Esophagus squamous epithelium (tissue), 5 donors: ENCODE data around the gene PRR33. TPM values are rescaled to one million over a fixed set of nuclear protein-coding genes. Genes with fewer than 3 reads are reported as not detected.

Source experiments
- DNase-seq: peaks from one replicate; lab custom pipeline; 2025; lab: John Stamatoyannopoulos, UW
- H3K27ac ChIP-seq, 4 donors: fragments of 200-600 bp; sonication (generic); one replicate each; pipeline ENCODE4 v1.5.1; 2016 to 2019; ENCODE audit warnings: mild to moderate bottlenecking in 1 of 4
- H3K27me3 ChIP-seq, 4 donors: fragments of 200-600 bp; sonication (generic); 1 replicate in 3 of 4; 2 replicates in 1 of 4; pipeline versions ENCODE4 v1.5.1 to v1.6.0; 2017 to 2021; ENCODE audit warnings: antibody characterized with exemption in 1 of 4
- H3K36me3 ChIP-seq, 3 donors: fragments of 200-600 bp; sonication (generic); one replicate each; pipeline ENCODE4 v1.5.1; 2016 to 2019
- H3K4me1 ChIP-seq, 3 donors: fragments of 200-600 bp; sonication (generic); one replicate each; pipeline ENCODE4 v1.5.1; 2017 to 2019
- H3K4me3 ChIP-seq, 4 donors: fragments of 200-600 bp; sonication (generic); 1 replicate in 3 of 4; 2 replicates in 1 of 4; pipeline ENCODE4 v1.5.1; 2016 to 2019; ENCODE audit warnings: mild to moderate bottlenecking in 2 of 4, moderate library complexity in 1 of 4
- H3K9me3 ChIP-seq, 3 donors: fragments of 200-600 bp; sonication (generic); one replicate each; pipeline ENCODE4 v1.5.1; 2016 to 2019
- CTCF ChIP-seq, 6 experiments: fragments of 450-650 bp in 4 of 6; fragments of 200-600 bp in 2 of 6; sonication (generic) in 2 of 6; IDR thresholded peaks; one replicate each; pipeline ENCODE4 v1.5.1; 2016 to 2019; ENCODE audit warnings: antibody characterized with exemption in 6 of 6, mild to moderate bottlenecking in 4 of 6, moderate library complexity in 4 of 6
- POLR2A ChIP-seq, 4 donors: fragments of 450-650 bp; IDR thresholded peaks; one replicate each; pipeline ENCODE4 v1.6.1; 2017; ENCODE audit warnings: antibody characterized with exemption in 4 of 4, mild to moderate bottlenecking in 4 of 4, moderate library complexity in 3 of 4
- WGBS, 2 donors: methylation state at CpG; one replicate each; pipeline ENCODE4 v1.1.5; 2018; 5-methylcytosine and 5-hydroxymethylcytosine counted together
- intact Hi-C: fragments of 100-400 bp; cut with DNase I; formaldehyde crosslinking; loops from one replicate; pipeline ENCODE4 v1.15.0; 2022
- total RNA-seq, 4 donors: library from RNA; depleted of rRNA; stranded (reverse); fragments of >200 nt; gene quantifications; one replicate each; pipeline ENCODE4 v1.1.0, GENCODE V29; 2016
- donor health status: DM: yes; HTN: yes; CAD: no.

Gene PRR33
- total RNA-seq, 4 donors from 2014 or later, result not detected

GRCh38 chr11:1936781-1937615 lies 45.3 kb upstream of the PRR33 start:
- Histone ChIP-seq H3K9me3 (no peaks in the 10 kb centered on the region), H3K4me3 (no peak overlapping the region), H3K36me3 (no peaks in the 10 kb centered on the region), H3K27ac (no peak overlapping the region), H3K27me3 (peaks cover 0 to 27% (median 0%) of the 10 kb centered on the region in 4 donors), H3K4me1 (peaks cover 0 to 11% (median 0%) of the 10 kb centered on the region in 3 donors)
- intact Hi-C loops, result no loop called here
- no peak for DNase-seq
- WGBS, 2 donors, result 58 to 95% methylated on average over 3 to 4 of the region's 34 CpGs
- no peak for TF ChIP-seq POLR2A (IDR thresholded peaks at IDR 0.05)
- TF ChIP-seq CTCF (IDR thresholded peaks at IDR 0.05), result no peak

GRCh38 chr11:1936072-1936780 lies 44.5 kb upstream of the PRR33 start:
- intact Hi-C loops, result no loop called here
- WGBS, 2 donors, result 87% methylated on average over 9 of the region's 34 CpGs; no CpG with 5 or more reads in 1 of the 2 donors
- Histone ChIP-seq H3K4me1 (peaks cover 0 to 18% (median 0%) of the 10 kb centered on the region in 3 donors), H3K27ac (no peak overlapping the region), H3K4me3 (no peak overlapping the region), H3K36me3 (no peaks in the 10 kb centered on the region), H3K9me3 (no peaks in the 10 kb centered on the region), H3K27me3 (peaks cover 0 to 27% (median 0%) of the 10 kb centered on the region in 4 donors)
- TF ChIP-seq POLR2A (IDR thresholded peaks at IDR 0.05) (no peak), CTCF (IDR thresholded peaks at IDR 0.05) (no peak)
- no peak for DNase-seq

GRCh38 chr11:1935156-1936071 lies 43.7 kb upstream of the PRR33 start:
- no peak for DNase-seq
- no peak for TF ChIP-seq POLR2A (IDR thresholded peaks at IDR 0.05)
- no peak for TF ChIP-seq CTCF (IDR thresholded peaks at IDR 0.05)
- H3K9me3 ChIP-seq, result no peaks in the 10 kb centered on the region
- H3K4me1 ChIP-seq, result peaks cover 0 to 26% (median 0%) of the 10 kb centered on the region in 3 donors
- peaks cover 0 to 27% (median 0%) of the 10 kb centered on the region in 4 donors for H3K27me3 ChIP-seq
- WGBS, 2 donors, result 67 to 71% methylated on average over 3 to 12 of the region's 33 CpGs
- H3K36me3 ChIP-seq, result no peaks in the 10 kb centered on the region
- H3K27ac ChIP-seq, result no peak overlapping the region
- intact Hi-C loops, result no loop called here
- no peak overlapping the region for H3K4me3 ChIP-seq

GRCh38 chr11:1934335-1935155 lies 42.9 kb upstream of the PRR33 start:
- H3K9me3 ChIP-seq, result no peaks in the 10 kb centered on the region

More at GRCh38 chr11:1934335-1935155, 42.9 kb upstream of the PRR33 start:
- peaks cover 0 to 26% (median 0%) of the 10 kb centered on the region in 3 donors for H3K4me1 ChIP-seq
- WGBS, 2 donors, result 78 to 82% methylated on average over 4 to 6 of the region's 24 CpGs
- TF ChIP-seq POLR2A (IDR thresholded peaks at IDR 0.05) (no peak), CTCF (IDR thresholded peaks at IDR 0.05) (no peak)
- H3K27me3 ChIP-seq, result peaks cover 0 to 27% (median 0%) of the 10 kb centered on the region in 4 donors
- no peak overlapping the region for H3K27ac ChIP-seq
- no peak overlapping the region for H3K4me3 ChIP-seq
- no peaks in the 10 kb centered on the region for H3K36me3 ChIP-seq
- no peak for DNase-seq
- intact Hi-C loops, result no loop called here
